ENCODE data around the gene ARL16.

The ARL16 gene

DNA sequence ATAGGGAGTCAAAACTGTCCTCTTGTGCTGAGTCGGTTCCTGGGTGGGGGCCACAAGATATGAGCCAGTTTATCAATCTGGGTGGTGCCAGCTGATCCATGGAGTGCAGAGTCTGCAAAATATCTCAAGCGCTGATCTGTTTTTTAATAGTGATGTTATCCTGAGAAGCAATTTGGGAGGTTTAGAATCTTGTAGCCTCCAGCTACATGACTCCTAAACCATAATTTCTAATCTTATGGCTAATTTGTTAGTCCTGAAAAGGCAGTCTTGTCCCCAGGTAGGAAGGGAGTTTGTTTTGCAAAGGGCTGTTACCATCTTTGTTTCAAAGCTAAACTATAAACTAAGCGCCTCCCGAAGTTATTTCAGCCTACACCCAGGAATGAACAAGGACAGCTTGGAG is 44.9 kb downstream of the ARL16 start:
- DNase-seq: no peak

DNA sequence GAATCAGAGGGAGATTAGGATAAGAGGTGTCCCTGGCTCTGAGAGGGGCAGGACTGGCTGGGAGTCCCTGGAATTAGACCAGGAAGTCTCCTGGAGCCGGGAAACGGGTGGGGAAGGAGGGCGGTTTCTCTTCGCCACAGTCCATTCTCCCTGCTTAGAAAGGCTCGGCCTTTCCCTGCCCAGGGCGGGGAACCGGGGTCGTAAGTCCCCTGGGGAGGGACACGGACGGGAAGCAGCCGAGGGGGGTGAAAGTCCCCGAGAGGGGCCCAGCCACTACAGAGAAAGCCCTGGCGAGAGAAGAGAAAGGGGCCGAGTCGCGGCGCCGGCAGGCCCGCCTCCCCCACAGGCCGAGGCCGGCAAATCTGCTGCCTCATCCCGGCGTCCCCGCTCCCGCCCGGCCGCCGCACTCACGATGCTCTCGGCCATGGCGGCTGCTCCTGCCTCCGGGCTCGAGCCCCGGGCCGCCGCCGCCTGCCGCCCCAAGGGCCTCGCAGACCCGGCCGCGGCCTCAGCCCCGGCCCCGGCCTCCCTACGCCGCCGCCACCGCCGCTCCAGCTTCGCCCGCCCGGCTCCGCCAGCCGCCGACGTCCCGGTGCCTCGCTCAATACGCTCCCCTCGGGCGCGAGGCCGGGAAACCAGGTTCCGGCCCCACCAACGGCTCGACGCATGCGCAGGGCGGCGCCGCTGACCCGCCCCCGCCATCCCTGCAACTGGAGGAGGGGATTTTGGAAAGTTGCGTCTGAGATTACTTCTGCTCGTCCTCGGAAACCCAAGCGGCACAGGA is 46.9 kb downstream of the ARL16 start, which contains the start of the genes NPLOC4 and TSPAN10:
Gene NPLOC4, minus strand, starts transcription at position 608 of the 784 bp plus-strand sequence. Its CDS starts 182 bp downstream, at position 426.
Gene TSPAN10, plus strand, starts transcription at position 692 of the 784 bp plus-strand sequence. CDS start 5,217 bp downstream, outside the sequence.
- peak; percentile 70 for DNase-seq

DNA sequence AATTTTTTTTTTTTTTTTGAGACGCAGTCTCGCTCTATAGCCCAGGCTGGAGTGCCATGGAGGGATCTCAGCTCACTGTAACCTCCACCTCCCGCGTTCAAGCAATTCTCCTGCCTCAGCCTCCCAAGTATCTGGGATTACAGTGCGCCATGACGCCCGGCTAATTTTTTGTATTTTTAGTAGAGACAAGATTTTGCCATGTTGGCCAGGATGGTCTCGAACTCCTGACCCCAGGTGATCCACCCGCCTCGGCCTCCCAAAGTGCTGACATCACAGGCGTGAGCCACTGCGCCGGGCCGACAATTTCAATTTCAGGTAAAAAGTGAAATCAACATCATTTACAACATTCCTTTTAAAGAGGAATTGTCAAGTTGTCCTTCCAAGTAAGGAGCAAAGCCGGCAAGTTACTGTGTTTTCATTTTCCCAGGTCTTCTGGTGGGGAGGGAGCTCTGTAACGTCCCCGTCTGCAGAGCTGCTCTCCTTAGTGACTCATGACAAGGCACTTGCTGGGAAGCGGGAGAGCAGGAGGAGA is 47.6 kb downstream of the ARL16 start:
- no peak for DNase-seq

DNA sequence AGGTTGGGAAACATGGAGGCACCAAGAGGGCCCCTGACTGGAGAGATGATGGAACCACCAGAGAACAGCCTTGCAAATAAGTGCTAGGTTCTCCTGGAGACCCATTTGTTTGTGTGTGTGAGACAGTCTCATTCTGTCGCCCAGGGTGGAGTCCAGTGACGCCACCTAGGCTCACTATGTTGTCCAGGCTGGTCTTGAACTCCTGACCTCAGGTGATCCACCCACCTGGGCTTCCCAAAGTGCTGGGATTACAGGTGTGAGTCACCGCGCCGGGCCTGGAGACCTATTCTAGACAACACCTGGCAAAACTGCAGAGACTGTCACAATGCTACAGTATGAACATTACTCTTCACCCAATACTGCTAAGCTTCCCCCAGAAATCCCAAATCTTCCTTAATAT is 48.2 kb downstream of the ARL16 start:
- no peak for DNase-seq

- DNase-seq: no peak
Observed at GRCh38 chr17:81631482-81631881, 52.1 kb downstream of the ARL16 start.
